Neural cell (in vitro differentiated cells): Measurements from ENCODE around the gene FHAD1. TPM values are rescaled to one million over a fixed set of nuclear protein-coding genes. Genes with fewer than 3 reads are reported as not detected.

Source experiments
- H2AFZ ChIP-seq: fragments of 200-600, 300-800 bp; sonication (generic), shearing (Covaris generic); 2 replicates; pipeline ENCODE4 v1.6.0; 2014; ENCODE audit warnings: low read depth, mild to moderate bottlenecking, antibody characterized with exemption, low read length, moderate library complexity
- H3F3A ChIP-seq: fragments of 200-600 bp; shearing (Covaris generic); 2 replicates; pipeline ENCODE4 v1.6.1; 2016; ENCODE audit warnings: mild to moderate bottlenecking, moderate library complexity, mixed read lengths, antibody characterized with exemption, low read length; ENCODE audit not compliant: insufficient read depth, poor library complexity, severe bottlenecking
- H3K27ac ChIP-seq: fragments of 200-600, 300-800 bp; sonication (generic), shearing (Covaris generic); 2 replicates; pipeline ENCODE4 v1.5.1; 2014; ENCODE audit warnings: mild to moderate bottlenecking, low read length, moderate library complexity
- H3K27me3 ChIP-seq: fragments of 300-800, 200-600 bp; sonication (generic), shearing (Covaris generic); 2 replicates; pipeline ENCODE4 v1.6.0; 2014; ENCODE audit warnings: mild to moderate bottlenecking, low read depth, low read length, moderate library complexity; ENCODE audit not compliant: insufficient read depth
- H3K36me3 ChIP-seq: fragments of 300-800, 200-600 bp; sonication (generic), shearing (Covaris generic); 2 replicates; pipeline ENCODE4 v1.5.1; 2014; ENCODE audit warnings: mild to moderate bottlenecking, antibody characterized with exemption, low read length, moderate library complexity; ENCODE audit not compliant: insufficient read depth
- H3K4me2 ChIP-seq: fragments of 300-800, 200-600 bp; sonication (generic), shearing (Covaris generic); 2 replicates; pipeline ENCODE4 v1.6.0; 2014; ENCODE audit warnings: mild to moderate bottlenecking, low read length
- H3K4me3 ChIP-seq: fragments of 300-800, 200-600 bp; sonication (generic), shearing (Covaris generic); 2 replicates; pipeline ENCODE4 v1.5.1; 2014; ENCODE audit warnings: mild to moderate bottlenecking, low read length, moderate library complexity
- H3K79me2 ChIP-seq: fragments of 200-600 bp; shearing (Covaris generic); replicated peaks from 2 replicates; pipeline ENCODE4 v1.6.0; 2014; ENCODE audit warnings: mild to moderate bottlenecking, low read length, moderate library complexity; ENCODE audit not compliant: insufficient read depth
- H3K9ac ChIP-seq: fragments of 300-800, 200-600 bp; sonication (generic), shearing (Covaris generic); 2 replicates; pipeline ENCODE4 v1.6.1; 2016; ENCODE audit warnings: mild to moderate bottlenecking, low read length, mixed read lengths
- H3K9me2 ChIP-seq: fragments of 200-600 bp; shearing (Covaris generic); 2 replicates; pipeline ENCODE4 v1.6.1; 2016; ENCODE audit warnings: mild to moderate bottlenecking, low read length, mixed read lengths; ENCODE audit not compliant: insufficient read depth
- H3K9me3 ChIP-seq: fragments of 200-600, 300-800 bp; sonication (generic), shearing (Covaris generic); 2 replicates; pipeline ENCODE4 v1.6.1; 2016; ENCODE audit warnings: mild to moderate bottlenecking, mixed run types, low read length, moderate library complexity, mixed read lengths
- H4K20me1 ChIP-seq: fragments of 200-600 bp; shearing (Covaris generic); 2 replicates; pipeline ENCODE4 v1.6.1; 2016; ENCODE audit warnings: mild to moderate bottlenecking, mixed run types; ENCODE audit not compliant: insufficient read depth
- EP300 ChIP-seq: fragments of 450-650 bp; conservative IDR thresholded peaks from 2 replicates; pipeline ENCODE4 v1.6.1; 2014; ENCODE audit warnings: antibody characterized with exemption, mild to moderate bottlenecking, moderate library complexity; ENCODE audit not compliant: poor library complexity, severe bottlenecking
- EZH2 ChIP-seq: fragments of 200-600, 300-800 bp; shearing (Covaris generic), sonication (generic); IDR thresholded peaks from 2 replicates; pipeline ENCODE4 v1.6.1; 2014; ENCODE audit warnings: antibody characterized with exemption, low read length, borderline replicate concordance, mild to moderate bottlenecking; ENCODE audit not compliant: insufficient read depth, poor library complexity, severe bottlenecking
- MXI1 ChIP-seq: fragments of 450-650 bp; conservative IDR thresholded peaks from 2 replicates; pipeline ENCODE4 v1.6.1; 2014; ENCODE audit warnings: antibody characterized with exemption, mild to moderate bottlenecking; ENCODE audit not compliant: poor library complexity, severe bottlenecking
- POLR2AphosphoS5 ChIP-seq: IDR thresholded peaks from 2 replicates; pipeline ENCODE4 v1.6.1; 2012
- RAD21 ChIP-seq: fragments of 450-650 bp; conservative IDR thresholded peaks from 2 replicates; pipeline ENCODE4 v1.6.1; 2014; ENCODE audit warnings: antibody characterized with exemption, mild to moderate bottlenecking, moderate library complexity
- REST ChIP-seq: IDR thresholded peaks from 2 replicates; pipeline ENCODE4 v1.6.1; 2012; ENCODE audit warnings: borderline replicate concordance
- SMC3 ChIP-seq: fragments of 450-650 bp; conservative IDR thresholded peaks from 2 replicates; pipeline ENCODE4 v1.6.1; 2014; ENCODE audit warnings: antibody characterized with exemption, mild to moderate bottlenecking, moderate library complexity; ENCODE audit not compliant: poor library complexity
- TAF1 ChIP-seq: IDR thresholded peaks from 2 replicates; pipeline ENCODE4 v1.6.1; 2012; ENCODE audit warnings: low read depth
- polyA plus RNA-seq: library from polyadenylated mRNA; depleted of rRNA; stranded (reverse); fragments of >200 nt; gene quantifications from 2 replicates; pipeline ENCODE4 v1.2.3, GENCODE V29; 2014
- TF ChIP-seq, protein P1 (sequence below): fragments of 450-650 bp; IDR thresholded peaks from 2 replicates; pipeline ENCODE4 v1.5.1; 2014; ENCODE audit warnings: antibody characterized with exemption, mild to moderate bottlenecking, moderate library complexity; ENCODE audit not compliant: poor library complexity, severe bottlenecking

FHAD1 gene
- polyA plus RNA-seq, 1 donor from 2014 or later: 0.46 TPM

DNA sequence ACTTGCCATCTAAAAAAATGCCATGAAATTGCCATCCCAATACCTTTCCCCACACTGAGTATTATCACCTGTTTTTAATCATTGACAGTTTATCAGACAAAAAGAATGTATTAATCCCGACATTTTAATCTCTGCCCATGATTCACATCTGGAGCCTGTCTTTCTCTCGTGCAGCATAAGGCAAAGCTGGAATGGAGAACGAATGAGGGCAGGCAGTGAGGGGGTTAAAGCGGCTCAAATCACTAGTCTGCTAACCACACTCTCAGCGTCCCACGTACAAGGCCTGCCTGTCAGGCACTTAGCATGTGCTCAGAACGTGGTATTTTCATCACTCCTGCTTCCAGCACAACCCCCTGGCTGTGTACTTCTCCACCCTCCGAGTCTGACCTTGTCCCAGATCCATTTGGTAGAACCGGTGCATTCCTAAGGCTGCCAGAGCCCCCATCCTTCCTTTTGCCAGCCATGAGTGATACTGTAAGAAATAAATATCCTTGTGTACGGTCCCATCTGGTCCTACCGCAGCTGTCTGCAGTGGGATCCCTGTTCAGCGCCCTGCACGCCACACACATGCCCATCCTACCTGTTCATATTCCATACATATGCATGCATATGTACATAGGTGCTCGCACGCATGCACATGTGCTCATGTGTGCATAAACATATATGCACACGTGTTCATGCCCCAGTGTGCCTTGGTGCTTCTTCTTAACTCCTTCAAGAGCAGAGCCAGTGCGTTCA is 34.6 kb upstream of the FHAD1 start:
- Histone ChIP-seq H3F3A (no peaks in the 10 kb centered on the region), H3K27me3 (no peaks in the 10 kb centered on the region), H3K9me2 (no peaks in the 10 kb centered on the region), H3K27ac (no peak overlapping the region), H4K20me1 (no peaks in the 10 kb centered on the region), H2AFZ (no peak overlapping the region), H3K4me2 (no peak overlapping the region), H3K79me2 (no peaks in the 10 kb centered on the region), H3K9me3 (no peaks in the 10 kb centered on the region), H3K9ac (no peak overlapping the region), H3K4me3 (no peak overlapping the region), H3K36me3 (no peaks in the 10 kb centered on the region)
- no peak for TF ChIP-seq RAD21
- no peak for TF ChIP-seq EZH2
- TF ChIP-seq, protein P1, sequence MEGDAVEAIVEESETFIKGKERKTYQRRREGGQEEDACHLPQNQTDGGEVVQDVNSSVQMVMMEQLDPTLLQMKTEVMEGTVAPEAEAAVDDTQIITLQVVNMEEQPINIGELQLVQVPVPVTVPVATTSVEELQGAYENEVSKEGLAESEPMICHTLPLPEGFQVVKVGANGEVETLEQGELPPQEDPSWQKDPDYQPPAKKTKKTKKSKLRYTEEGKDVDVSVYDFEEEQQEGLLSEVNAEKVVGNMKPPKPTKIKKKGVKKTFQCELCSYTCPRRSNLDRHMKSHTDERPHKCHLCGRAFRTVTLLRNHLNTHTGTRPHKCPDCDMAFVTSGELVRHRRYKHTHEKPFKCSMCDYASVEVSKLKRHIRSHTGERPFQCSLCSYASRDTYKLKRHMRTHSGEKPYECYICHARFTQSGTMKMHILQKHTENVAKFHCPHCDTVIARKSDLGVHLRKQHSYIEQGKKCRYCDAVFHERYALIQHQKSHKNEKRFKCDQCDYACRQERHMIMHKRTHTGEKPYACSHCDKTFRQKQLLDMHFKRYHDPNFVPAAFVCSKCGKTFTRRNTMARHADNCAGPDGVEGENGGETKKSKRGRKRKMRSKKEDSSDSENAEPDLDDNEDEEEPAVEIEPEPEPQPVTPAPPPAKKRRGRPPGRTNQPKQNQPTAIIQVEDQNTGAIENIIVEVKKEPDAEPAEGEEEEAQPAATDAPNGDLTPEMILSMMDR: no peak

- Histone ChIP-seq H3K4me3 (no peak overlapping the region), H3K36me3 (no peaks in the 10 kb centered on the region), H2AFZ (no peak overlapping the region), H3K27me3 (no peaks in the 10 kb centered on the region), H3K9me2 (no peaks in the 10 kb centered on the region), H3F3A (no peaks in the 10 kb centered on the region), H3K27ac (no peak overlapping the region), H4K20me1 (no peaks in the 10 kb centered on the region), H3K9me3 (no peaks in the 10 kb centered on the region), H3K9ac (no peak overlapping the region), H3K79me2 (no peaks in the 10 kb centered on the region), H3K4me2 (no peak overlapping the region)
- no peak for TF ChIP-seq RAD21
Observed at GRCh38 chr1:15212954-15213291, 34.1 kb upstream of the FHAD1 start.

- no peak overlapping the region for H2AFZ ChIP-seq
- no peaks in the 10 kb centered on the region for H3K79me2 ChIP-seq
- H3K9me2 ChIP-seq: no peaks in the 10 kb centered on the region
- H3K9me3 ChIP-seq: no peaks in the 10 kb centered on the region
- no peak overlapping the region for H3K27ac ChIP-seq
- H3K4me3 ChIP-seq: no peak overlapping the region
- no peaks in the 10 kb centered on the region for H4K20me1 ChIP-seq
- H3K4me2 ChIP-seq: no peak overlapping the region
- H3K27me3 ChIP-seq: no peaks in the 10 kb centered on the region
- H3F3A ChIP-seq: no peaks in the 10 kb centered on the region
- H3K9ac ChIP-seq: no peak overlapping the region
- no peak for TF ChIP-seq RAD21
- TF ChIP-seq SMC3: no peak
- TF ChIP-seq POLR2AphosphoS5: no peak
- TF ChIP-seq EP300: no peak
- TF ChIP-seq TAF1: no peak
- no peak for TF ChIP-seq REST
- TF ChIP-seq MXI1: no peak
- no peak for TF ChIP-seq EZH2
- TF ChIP-seq, protein P1: no peak
- no peaks in the 10 kb centered on the region for H3K36me3 ChIP-seq
Observed at GRCh38 chr1:15213341-15213821, 33.6 kb upstream of the FHAD1 start.
